ENCODE results near the gene FTCDNL1. TPM values are rescaled to one million over a fixed set of nuclear protein-coding genes. Genes with fewer than 3 reads are reported as not detected.

FTCDNL1 gene
- polyA plus RNA-seq, 2 of the 4 experiments (the other 2 are of a cell fraction) = 2.1 to 5.2 TPM

DNA sequence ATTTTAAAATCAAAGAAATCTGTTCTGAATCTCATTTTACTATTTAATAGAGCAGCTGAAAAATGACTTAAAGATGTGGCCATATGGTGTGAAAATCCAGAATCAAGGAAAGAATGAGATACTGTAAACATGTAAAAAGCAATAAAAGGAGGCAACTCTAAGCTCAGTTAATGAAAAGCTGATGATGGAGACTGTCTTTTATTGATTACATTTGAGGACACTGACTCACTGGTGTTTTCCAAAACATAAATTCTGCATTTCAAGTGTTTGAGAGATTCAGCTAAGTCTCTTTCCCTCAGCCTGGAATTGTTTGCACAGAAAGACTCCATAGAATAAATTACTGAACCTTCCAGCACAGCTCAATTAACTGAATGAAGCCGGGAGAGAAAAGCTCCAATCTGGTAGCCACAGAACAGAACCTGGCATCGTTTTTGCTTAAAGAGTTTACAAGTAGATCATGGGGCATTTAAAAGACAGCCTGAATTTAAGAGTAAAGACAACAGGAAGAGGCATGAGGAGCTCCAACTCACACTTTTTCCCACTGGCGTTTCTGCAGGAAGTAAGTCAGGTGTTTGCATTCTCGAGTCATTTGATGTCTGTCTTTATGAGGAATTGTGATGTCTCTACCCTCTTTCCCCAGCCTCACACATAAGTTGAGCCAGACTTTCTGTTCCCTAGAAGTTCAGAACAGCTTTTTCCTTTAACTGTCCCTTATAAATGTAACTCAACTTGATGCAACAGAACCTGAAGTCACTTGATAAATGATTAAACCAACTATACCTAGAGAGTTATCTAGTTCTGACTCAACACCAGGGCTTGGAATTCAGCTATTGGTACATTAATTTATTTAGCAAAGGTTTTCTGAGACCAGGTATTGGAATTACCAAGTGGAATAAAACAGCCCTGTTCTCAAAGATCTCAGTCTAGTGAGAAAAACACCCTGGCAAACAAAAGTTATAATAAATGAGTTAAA is 53.3 kb downstream of the FTCDNL1 start:
- Histone ChIP-seq H3K4me2 (no peak overlapping the region), H3K4me3 (no peak overlapping the region), H3K4me1 (0 out of 3 replicates have a peak, but pooled peaks cover 5% of the 10 kb centered on the region), H3K27ac (no peak overlapping the region), H3K9me3 (no peaks in the 10 kb centered on the region)
- no peak for DNase-seq (ENCODE audit: low read depth in 1 of 2, low spot score in 1 of 2)
- no peak for TF ChIP-seq SMC3 (IDR thresholded peaks at IDR 0.05)
- no peak for TF ChIP-seq HDAC2 (IDR thresholded peaks at IDR 0.05)
- TF ChIP-seq, protein P1, sequence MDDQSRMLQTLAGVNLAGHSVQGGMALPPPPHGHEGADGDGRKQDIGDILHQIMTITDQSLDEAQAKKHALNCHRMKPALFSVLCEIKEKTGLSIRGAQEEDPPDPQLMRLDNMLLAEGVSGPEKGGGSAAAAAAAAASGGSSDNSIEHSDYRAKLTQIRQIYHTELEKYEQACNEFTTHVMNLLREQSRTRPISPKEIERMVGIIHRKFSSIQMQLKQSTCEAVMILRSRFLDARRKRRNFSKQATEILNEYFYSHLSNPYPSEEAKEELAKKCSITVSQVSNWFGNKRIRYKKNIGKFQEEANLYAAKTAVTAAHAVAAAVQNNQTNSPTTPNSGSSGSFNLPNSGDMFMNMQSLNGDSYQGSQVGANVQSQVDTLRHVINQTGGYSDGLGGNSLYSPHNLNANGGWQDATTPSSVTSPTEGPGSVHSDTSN (IDR thresholded peaks at IDR 0.05) = no peak
- TF ChIP-seq JUNB (IDR thresholded peaks at IDR 0.05) = no peak
- no peak for TF ChIP-seq NFE2L2 (conservative IDR thresholded peaks at IDR 0.05; ENCODE audit: low read length)
- TF ChIP-seq CEBPB (IDR thresholded peaks at IDR 0.05) = no peak
- TF ChIP-seq, protein P2, sequence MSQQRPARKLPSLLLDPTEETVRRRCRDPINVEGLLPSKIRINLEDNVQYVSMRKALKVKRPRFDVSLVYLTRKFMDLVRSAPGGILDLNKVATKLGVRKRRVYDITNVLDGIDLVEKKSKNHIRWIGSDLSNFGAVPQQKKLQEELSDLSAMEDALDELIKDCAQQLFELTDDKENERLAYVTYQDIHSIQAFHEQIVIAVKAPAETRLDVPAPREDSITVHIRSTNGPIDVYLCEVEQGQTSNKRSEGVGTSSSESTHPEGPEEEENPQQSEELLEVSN (IDR thresholded peaks at IDR 0.05; ENCODE audit: borderline replicate concordance, low read depth) = no peak
- no peak for TF ChIP-seq ZNF302 (CRISPR knock-in tag; IDR thresholded peaks at IDR 0.05)
- TF ChIP-seq HOXA7 (CRISPR knock-in tag; IDR thresholded peaks at IDR 0.05) = no peak
- TF ChIP-seq, protein P3, sequence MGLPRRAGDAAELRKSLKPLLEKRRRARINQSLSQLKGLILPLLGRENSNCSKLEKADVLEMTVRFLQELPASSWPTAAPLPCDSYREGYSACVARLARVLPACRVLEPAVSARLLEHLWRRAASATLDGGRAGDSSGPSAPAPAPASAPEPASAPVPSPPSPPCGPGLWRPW (IDR thresholded peaks at IDR 0.05) = no peak
- TF ChIP-seq, protein P4, sequence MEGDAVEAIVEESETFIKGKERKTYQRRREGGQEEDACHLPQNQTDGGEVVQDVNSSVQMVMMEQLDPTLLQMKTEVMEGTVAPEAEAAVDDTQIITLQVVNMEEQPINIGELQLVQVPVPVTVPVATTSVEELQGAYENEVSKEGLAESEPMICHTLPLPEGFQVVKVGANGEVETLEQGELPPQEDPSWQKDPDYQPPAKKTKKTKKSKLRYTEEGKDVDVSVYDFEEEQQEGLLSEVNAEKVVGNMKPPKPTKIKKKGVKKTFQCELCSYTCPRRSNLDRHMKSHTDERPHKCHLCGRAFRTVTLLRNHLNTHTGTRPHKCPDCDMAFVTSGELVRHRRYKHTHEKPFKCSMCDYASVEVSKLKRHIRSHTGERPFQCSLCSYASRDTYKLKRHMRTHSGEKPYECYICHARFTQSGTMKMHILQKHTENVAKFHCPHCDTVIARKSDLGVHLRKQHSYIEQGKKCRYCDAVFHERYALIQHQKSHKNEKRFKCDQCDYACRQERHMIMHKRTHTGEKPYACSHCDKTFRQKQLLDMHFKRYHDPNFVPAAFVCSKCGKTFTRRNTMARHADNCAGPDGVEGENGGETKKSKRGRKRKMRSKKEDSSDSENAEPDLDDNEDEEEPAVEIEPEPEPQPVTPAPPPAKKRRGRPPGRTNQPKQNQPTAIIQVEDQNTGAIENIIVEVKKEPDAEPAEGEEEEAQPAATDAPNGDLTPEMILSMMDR (IDR thresholded peaks at IDR 0.05) = no peak
- TF ChIP-seq FOXS1 (CRISPR knock-in tag; IDR thresholded peaks at IDR 0.05) = no peak
- 44% methylated on average over 4 of the region's 4 CpGs for WGBS (ENCODE audit: missing lambda C conversion rate)
- ChIA-PET POLR2A (no interaction called here), CTCF (interaction anchor here (2.2 kb wide), 1 partner anchor 57 kb away, joined by 5 read pairs; no protein-coding TSS in a partner anchor)
- ATAC-seq = no peak
- FAIRE-seq = no peak

DNA sequence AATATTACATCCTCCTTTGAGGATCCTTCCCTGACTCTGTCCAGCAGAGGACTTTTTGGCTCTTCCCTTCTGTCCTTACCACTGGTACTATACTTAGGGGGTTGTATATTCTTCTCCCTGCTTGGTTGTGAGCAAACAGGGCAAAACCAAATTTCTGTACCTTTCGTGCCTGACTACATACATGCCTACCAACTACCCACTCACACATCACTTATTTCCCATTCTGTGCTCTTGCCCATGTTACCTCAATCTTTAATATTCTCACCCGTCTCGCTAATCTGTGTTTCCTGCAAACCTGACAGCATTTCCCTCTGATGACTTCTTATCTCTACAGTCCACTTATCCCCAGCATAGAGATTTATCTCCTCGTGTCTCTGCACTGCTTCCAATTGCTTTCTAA is 58.6 kb downstream of the FTCDNL1 start:
- no peak for FAIRE-seq
- CTCF ChIA-PET = no interaction called here
- 64% methylated on average over 4 of the region's 4 CpGs for WGBS (ENCODE audit: missing lambda C conversion rate)
- no peak for DNase-seq (ENCODE audit: low read depth in 1 of 2, low spot score in 1 of 2)
- Histone ChIP-seq H3K4me1 (no peaks in the 10 kb centered on the region), H3K9me3 (no peaks in the 10 kb centered on the region), H3K4me2 (no peak overlapping the region), H3K4me3 (no peak overlapping the region), H3K27ac (no peak overlapping the region)
- no peak for TF ChIP-seq HOXA7 (CRISPR knock-in tag; IDR thresholded peaks at IDR 0.05)
- TF ChIP-seq KDM1A (IDR thresholded peaks at IDR 0.05; ENCODE audit: low read depth) = no peak
- no peak for TF ChIP-seq POLR2AphosphoS2 (conservative IDR thresholded peaks at IDR 0.05; ENCODE audit: low read length)
- POLR2A ChIA-PET = no interaction called here
- ATAC-seq = no peak

DNA sequence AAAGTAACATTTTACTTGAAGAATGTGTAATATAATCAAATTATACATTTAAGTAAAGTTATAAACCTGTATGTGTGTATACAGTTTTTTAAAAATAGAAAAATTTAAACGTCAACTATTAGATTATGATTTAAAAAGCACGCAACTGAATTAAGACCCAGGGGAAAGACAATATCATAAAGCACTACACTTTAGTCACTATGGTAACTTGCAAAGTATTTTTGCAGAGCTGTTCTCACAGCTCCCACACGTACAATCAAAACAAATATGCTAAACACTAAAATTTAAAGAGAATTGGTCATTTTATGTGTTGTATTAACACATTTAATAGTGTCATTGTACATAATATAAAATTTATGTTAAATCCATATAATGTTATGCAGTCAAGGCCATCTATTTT is 59.7 kb downstream of the FTCDNL1 start:
- WGBS (ENCODE audit: missing lambda C conversion rate) = 69% methylated on average over 3 of the region's 3 CpGs
- ATAC-seq = no peak
- CTCF ChIA-PET = no interaction called here
- Histone ChIP-seq H3K4me3 (no peak overlapping the region), H3K4me1 (no peaks in the 10 kb centered on the region), H3K27ac (no peak overlapping the region), H3K9me3 (no peaks in the 10 kb centered on the region), H3K4me2 (no peak overlapping the region)
- DNase-seq (ENCODE audit: low read depth in 1 of 2, low spot score in 1 of 2) = no peak
- POLR2A ChIA-PET = no interaction called here
- FAIRE-seq = no peak
- TF ChIP-seq, protein P5, sequence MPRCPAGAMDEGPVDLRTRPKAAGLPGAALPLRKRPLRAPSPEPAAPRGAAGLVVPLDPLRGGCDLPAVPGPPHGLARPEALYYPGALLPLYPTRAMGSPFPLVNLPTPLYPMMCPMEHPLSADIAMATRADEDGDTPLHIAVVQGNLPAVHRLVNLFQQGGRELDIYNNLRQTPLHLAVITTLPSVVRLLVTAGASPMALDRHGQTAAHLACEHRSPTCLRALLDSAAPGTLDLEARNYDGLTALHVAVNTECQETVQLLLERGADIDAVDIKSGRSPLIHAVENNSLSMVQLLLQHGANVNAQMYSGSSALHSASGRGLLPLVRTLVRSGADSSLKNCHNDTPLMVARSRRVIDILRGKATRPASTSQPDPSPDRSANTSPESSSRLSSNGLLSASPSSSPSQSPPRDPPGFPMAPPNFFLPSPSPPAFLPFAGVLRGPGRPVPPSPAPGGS (IDR thresholded peaks at IDR 0.05) = no peak
- no peak for TF ChIP-seq HEYL (CRISPR knock-in tag; IDR thresholded peaks at IDR 0.05)
- TF ChIP-seq KDM5A (IDR thresholded peaks at IDR 0.05) = no peak
- no peak for TF ChIP-seq CBX2 (IDR thresholded peaks at IDR 0.05; ENCODE audit: borderline replicate concordance, low read depth)
- TF ChIP-seq MAZ (IDR thresholded peaks at IDR 0.05; ENCODE audit: borderline replicate concordance, low read depth, low read length) = no peak
- no peak for TF ChIP-seq ESRRA (IDR thresholded peaks at IDR 0.05; ENCODE audit: borderline replicate concordance, low read length)
- TF ChIP-seq BHLHE40 (IDR thresholded peaks at IDR 0.05; ENCODE audit: low read depth, low read length) = no peak
- no peak for TF ChIP-seq ZC3H11A (IDR thresholded peaks at IDR 0.05)
- TF ChIP-seq, protein P6, sequence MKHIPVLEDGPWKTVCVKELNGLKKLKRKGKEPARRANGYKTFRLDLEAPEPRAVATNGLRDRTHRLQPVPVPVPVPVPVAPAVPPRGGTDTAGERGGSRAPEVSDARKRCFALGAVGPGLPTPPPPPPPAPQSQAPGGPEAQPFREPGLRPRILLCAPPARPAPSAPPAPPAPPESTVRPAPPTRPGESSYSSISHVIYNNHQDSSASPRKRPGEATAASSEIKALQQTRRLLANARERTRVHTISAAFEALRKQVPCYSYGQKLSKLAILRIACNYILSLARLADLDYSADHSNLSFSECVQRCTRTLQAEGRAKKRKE (CRISPR knock-in tag; IDR thresholded peaks at IDR 0.05; ENCODE audit: low read depth) = no peak
- TF ChIP-seq EHMT2 (IDR thresholded peaks at IDR 0.05; ENCODE audit: low read depth) = no peak
- TF ChIP-seq HDAC2 (IDR thresholded peaks at IDR 0.05) = no peak
- no peak for TF ChIP-seq NPAS2 (CRISPR knock-in tag; IDR thresholded peaks at IDR 0.05; ENCODE audit: borderline replicate concordance)
- TF ChIP-seq MYC (IDR thresholded peaks at IDR 0.05; ENCODE audit: borderline replicate concordance, low read length) = no peak
- no peak for TF ChIP-seq HOXB5 (CRISPR knock-in tag; IDR thresholded peaks at IDR 0.05)
- TF ChIP-seq FOSL2 (IDR thresholded peaks at IDR 0.05) = no peak
- TF ChIP-seq FOSL2 (CRISPR knock-in tag; IDR thresholded peaks at IDR 0.05) = no peak
- TF ChIP-seq ZFP36 (IDR thresholded peaks at IDR 0.05; ENCODE audit: borderline replicate concordance, partially characterized antibody) = no peak

Measured in A549 (cell line).